Ureter (tissue), 1 donor: ENCODE data around the gene KLHL30. TPM values are rescaled to one million over a fixed set of nuclear protein-coding genes. Genes with fewer than 3 reads are reported as not detected.

Source experiments
- DNase-seq: peaks from one replicate; pipeline ENCODE4 v3.0.0-alpha.2; 2020; ENCODE audit warnings: low spot score
- total RNA-seq: library from RNA; stranded (reverse); gene quantifications from one replicate; pipeline ENCODE4 v1.2.4, GENCODE V29; 2023
- donor health status: DM: yes; HTN: yes; CAD: no.

The KLHL30 gene
- total RNA-seq, 1 donor from 2014 or later = 2.2 TPM

DNA sequence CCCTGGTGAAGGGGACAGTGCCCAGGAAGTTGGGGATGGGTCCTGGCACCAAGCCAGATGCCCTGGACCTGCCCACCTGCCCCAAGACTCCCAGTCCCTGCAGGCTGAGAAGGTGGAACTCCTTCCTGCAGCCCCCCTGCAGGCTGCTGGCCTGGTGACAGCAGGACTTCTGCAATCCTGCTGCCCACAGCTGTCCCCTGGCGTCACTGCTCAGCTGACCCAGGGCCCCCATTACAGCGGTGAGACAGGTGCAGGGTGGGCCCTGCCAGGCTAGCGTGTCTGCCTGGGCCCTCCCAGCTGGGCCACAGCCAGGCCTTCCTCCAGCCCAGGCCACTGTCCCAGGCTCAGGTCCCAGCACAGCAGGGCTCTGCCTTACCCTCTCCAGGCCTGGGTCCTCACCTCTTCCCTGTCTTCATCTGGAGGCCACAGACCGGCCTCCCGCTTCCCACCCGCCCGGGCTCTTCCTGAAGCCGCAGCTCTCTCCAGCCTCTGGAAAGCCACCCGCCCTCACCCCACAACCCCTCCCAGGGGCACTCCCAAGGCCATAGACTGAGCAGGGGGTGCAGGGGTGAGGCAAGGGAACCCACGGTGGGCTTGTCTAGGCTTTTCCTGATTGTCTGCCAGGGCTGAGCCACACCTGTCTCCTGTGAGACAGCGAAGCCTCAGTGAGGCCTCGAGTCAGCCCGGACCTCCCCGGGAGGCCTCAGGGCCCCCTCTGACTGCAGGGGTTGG lies 11.5 kb downstream of the KLHL30 start:
- no peak for DNase-seq

DNA sequence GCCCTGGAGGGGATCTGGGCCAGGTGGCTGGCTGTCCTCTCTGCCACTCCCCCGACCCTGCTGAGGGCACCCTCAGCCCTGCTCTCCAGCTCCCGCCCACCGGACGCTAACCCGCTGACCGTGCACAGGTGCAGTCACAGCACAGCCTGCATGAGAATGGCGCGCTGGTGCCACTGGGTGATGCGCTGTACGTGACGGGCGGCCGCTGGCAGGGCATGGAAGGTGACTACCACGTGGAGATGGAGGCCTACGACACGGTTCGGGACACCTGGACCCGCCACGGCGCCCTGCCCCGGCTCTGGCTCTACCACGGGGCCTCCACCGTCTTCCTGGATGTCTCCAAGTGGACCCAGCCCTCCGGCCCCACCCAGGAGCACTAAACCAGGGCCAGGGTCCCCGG lies 12.2 kb downstream of the KLHL30 start:
- DNase-seq = no peak

DNA sequence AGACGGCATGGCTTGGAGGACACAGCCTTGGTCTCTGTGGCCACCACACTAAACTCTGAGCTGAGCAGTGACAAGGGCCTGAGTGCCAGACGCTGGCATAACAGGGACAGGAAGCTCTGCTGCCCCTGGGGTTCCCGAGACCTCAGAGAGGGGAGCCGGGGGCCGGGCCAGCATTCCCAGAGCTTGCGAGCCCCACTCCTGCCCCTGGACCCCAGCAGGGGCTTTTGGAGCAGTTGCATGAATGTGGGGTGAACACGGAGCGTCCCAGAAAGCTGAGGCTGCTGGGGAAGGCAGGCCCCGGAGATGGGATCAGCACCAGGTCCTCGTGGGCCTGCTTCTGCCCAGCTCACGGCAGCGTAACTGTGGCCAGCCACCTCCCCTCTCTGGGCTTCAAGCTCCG lies 12.7 kb downstream of the KLHL30 start:
- no peak for DNase-seq

DNA sequence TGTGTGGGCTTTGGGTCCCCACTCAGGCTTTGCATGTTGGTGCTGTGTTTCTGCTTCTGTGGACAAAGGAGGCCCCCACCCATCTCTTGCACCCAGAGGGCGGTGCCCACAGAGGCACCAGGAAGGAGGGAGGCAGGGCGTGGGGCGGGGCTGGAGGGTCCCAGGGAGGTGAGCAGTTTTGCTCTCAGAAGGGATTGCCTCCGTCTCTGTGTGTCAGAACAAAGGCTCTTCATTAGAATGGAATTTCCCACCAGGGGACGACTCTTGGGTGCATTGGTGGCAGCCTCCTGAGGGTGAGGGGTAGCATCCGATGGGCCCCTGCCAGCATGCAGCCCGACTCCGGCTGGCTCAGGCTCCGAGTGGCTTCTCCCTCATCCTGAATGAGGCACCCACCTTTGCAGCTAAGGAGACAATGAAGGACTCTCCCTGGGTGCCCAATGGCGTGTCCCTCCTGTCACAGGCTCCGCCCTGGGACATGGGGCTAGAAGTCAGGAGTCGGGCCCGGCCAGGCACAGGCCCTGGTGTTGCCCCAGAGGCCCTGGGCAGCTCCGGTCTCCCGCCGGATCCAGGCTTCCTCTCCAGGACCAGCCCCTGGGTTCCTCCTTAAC lies 13.3 kb downstream of the KLHL30 start:
- no peak for DNase-seq

DNA sequence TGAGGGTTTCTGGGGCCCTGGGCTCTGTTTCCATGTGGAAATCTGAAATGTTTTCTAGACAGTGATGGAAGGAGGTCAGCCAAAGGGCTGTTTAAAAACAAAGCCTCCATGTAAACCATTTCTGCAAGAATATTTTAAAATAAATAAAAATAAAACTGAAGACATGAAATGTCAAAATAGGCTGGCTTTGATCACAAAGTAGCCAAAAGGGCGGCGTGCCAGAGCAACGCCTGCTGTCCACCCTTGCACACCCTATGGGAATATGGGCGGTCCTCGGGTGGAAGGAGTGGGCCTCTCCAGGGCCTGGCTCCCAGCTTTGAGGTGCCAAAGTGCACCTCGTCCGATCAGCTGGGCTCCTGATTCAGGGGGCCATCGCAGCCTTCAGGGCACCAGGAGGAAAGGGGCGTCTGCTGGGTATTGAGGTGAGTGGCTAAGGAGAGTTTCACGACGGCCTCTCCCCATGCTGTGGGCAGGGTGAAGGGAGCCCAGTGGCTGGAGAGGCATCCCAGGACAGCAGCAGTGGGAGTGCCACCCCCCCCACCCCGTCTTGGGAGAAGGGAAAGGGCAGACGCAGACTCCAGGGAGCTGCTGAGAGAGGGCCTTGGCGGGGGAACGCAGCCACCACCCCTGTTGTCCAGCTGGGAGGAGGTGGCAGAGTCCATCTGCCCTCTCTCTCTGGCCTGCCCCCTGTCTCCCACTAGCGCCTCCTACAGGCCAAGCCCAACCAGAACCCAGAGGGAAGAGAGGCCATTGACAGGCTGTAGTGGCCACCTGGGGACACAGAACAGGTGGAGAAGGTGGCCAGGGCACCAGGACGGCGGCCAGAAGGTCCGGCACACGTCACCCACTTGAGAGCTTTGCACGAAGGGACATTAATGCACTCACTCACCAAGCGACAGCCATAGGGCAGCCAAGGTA lies 14.6 kb downstream of the KLHL30 start:
- no peak for DNase-seq

DNA sequence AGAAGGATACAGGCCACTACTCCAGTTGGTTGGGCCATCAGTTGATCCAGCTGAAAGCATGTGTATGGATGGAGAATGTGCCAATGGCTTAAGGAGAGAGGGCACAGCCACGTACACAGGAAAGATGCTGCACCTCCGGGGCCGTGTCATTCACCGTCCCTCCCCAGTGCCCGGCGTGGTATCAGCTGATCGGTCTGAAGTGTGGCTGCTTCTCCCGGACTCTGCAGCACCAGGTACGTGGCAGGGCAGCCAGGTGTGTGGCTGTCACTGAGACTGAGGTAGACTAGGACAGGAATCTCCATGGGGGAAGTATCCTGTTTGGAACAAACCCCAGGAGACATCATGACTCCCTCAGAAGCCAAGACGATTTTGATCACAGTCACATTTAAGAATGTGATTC lies 16.1 kb downstream of the KLHL30 start:
- DNase-seq = no peak

DNA sequence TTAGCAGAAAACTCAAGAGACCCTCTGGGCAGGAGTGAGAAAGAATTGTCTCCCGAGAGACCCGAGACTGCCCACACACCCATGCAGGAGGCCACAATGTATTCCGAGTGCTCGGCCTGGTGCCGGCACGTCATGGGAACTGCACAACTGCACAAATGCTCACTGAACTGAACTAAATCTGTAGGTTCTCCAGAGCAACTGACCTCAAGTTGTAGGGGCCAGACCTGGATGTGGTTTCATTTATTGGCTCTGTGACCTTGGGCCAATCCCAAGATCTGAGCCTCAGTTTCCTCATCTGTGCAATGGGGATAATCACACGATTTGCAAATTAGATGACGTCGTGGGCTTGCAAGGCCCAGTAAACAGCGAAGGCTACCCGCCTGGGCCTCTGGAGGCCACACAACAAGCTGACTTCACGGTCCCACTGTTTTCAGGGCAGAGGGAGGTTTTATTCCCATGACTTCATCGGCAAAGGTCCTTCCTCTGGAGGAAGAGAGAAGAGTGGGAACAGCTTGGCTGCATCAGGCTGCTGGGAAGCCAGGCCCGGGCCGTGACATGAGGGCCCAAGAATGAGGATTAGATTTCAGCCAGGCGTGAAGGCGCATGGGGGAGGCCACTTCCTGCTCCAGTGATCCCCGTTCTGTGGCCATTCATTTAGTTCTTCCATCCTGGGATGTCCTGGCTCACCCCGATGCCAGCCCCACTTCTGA lies 16.7 kb downstream of the KLHL30 start:
- DNase-seq = no peak

DNA sequence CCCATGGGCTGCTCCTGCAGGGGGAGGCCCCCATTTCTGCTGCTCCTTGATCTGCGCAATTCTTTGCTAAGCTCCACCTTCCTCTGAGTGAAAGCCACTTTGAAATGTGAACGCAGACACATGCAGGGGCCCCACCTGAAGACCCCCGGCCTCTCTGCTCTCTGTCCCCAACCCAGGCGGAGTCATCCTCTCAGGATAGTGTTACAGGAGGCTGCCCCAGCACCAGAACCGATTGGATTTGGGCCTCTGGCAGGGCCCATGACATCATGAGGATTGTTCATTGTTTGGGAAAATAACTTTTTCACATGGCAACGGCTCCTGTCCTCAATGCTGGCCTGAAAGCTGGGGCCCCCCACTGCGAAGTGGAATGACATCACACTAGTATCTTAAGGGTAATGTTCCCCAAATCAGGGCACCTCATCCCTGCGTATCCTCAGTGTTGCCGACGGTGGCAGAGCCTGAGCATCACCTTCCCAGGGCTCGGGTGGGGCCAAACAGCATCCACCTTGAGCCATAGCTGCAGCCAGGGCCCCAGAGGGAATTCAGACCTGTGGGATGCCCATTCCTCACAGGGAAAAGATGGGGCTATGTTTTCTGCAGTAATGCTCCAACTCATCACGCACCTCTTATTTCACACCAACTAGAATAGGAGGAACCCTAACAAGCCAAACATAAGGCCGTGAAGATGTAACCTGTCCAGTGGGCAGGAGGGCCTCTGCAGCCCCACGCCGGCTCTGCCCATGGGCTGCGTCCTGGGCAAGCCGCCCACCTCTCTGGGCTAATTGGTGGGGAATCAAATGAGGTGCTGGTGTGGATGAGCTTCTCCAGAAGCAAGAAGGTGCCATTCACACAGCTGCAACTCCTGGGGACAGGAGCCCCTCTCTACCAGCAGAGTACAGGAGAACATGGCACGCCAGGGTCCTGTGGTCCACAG lies 17.6 kb downstream of the KLHL30 start:
- DNase-seq = no peak

DNA sequence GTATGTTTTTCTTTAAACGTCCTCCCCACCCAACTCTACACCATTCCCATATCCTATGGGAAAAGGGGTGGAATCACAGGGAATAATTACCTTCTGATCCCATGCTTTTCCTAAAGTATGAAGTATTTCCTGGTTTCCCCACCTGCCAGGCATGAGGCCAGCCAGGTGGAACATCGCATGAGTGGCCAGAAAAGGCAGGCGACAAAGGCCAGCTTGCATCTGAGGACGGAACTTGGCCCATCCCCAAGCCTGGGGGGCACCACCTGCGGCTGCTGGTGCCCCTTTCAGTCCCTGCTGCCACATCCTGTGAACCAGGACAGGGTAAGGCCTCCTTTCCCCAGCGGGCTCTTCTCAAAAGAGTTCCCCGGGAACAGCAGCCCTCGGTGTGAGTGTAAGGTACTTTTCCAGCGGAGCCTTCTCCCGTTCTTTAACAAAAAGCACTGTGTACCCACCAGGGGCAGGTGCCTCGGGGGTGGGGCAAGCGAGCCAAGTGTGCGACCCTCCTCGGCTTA lies 19.1 kb downstream of the KLHL30 start:
- DNase-seq = no peak

DNA sequence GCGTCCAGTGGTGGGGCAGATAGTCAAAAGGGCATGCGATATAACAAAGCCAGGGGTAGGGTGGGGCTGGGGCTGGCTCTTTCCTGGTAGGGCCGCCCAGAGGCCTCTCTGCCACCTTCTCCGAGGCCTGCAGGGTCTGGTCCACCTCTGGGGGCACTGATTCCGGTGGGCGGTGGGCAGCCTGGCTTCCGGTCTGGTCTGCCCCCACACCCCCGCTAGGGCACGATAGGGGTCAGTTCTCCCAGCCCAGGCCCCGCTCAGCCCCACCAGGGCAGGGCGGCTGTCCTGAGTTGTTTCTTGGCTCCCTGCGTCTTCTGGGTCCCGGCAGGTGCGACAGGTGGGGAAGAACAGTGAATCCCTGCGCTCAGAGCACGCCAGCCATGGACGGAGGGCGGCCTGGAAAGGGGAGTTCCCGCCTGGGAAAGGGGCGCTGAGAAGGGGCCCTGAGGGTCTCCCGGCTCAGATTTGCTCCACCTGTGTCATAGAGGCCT lies 19.6 kb downstream of the KLHL30 start:
- no peak for DNase-seq

DNA sequence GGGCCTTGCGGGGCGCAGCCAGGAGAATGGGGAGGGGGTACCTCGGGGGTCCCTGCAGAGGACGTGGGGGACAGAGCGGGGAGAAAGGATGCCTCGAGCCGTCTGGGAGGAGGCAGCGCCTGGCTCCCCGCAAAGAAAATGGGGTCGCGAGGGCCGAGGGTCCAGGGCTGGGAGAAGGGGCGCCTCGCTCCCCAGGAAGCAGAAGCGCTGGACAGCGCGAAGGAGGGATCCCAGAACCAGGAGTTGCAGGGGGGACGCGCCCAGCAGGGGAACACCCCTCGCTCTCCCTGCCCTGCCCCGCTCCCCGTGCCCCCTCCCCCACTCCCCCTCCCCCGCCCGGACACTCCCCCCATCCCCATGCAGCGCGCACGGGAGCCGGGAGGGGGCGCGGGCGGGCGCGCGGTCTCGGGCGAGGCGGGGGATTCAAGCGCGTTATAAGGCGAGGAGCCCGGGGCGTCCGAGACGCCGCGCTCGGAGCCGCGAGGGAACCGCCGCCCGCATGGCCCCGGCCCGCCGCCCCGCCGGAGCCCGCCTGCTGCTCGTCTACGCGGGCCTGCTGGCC lies 20.1 kb downstream of the KLHL30 start, which contains the start of gene ERFE:
ERFE (plus strand) TSS at position 462 of the 562 bp plus-strand sequence; CDS start at position 500, 38 bp downstream.
- DNase-seq = no peak

DNA sequence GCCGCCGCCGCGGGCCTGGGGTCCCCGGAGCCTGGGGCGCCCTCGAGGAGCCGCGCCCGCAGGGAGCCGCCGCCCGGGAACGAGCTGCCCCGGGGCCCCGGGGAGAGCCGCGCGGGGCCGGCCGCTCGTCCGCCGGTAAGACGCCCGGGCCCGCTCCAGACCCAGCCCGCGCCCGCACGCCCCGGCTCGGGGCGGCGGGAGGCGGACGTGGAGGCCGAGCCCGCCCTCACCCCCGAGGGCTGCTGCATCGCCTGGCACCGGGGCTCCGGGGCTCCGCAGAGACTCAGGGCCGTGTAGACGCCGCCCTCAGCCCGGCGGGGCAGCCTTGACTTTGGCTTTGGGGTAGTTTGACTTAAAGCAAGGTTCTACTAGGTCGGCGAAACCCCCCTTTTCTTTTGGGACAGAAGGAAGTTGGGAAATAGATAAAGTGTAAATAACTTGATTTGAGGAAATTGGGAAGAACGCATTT lies 20.6 kb downstream of the KLHL30 start:
- DNase-seq = no peak

DNA sequence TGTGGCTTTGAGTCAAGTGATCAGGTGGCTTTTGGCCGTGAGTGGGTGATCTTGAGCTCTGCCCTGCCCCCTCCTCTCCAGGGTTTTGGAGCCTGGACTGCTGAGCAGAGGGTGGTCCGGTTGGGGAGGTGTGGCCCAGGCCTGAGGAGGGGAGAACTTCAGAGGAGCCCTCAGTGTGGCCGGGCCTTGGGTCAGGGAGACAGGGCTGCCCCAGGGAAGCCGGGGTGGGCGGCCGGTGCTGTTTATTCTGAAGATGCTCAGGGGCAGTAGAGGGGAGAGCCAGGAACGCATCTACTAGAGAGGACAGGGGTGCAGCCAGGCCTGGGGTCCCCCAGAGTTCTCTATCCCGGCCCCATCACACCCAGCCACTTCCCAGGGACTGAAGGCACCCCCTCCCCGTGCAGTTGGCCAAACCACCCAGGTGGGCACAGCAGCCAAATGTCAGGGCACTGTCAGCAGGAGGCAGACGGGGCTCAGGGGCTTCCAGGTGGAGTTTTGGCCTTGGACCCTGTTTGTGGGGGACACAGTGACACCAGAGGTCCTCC lies 21.3 kb downstream of the KLHL30 start:
- no peak for DNase-seq

DNA sequence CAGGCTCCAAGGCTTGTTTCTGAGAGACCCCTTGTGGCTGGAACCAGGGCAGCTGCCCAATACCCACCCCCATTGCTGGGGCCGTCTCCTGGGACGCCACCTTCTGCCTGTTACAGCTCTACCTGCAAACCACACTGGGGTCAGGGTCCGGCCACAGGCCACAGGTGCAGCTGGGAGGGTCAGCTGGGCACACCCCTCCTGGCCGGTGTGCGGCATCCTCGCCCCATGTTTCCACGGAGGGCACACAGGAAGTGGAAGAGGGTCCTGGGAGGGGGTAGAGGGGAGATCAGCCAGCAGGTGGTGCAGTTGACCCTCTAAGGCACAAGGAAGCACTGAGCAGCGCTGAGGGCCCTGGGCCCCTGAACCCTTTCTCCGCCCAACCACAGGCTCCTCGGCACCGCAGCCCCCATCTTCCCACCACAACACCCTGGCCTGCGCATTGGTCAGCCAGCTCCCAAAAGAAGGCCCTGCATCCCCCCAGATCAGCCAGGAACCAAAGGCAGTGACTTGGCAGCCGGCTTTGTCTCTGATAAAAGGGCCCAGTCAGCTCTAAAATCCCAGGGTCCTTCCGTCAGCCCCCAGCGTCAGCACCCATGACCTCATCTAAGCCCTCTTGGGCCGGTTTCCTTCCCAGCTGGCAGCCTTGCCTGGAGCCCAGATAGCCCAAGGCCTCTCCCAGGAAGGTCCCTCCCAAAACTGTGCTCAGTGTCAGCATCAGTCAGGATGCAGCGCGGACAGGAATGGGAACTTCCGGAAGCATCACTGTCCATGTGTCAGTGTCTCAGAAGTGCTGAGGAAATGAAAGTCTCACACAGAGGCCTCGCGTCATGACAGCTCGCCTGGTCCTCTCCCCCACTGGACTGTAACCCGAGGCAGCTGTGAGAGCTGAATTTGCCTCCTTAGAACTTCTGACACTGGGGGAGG lies 22.0 kb downstream of the KLHL30 start:
- no peak for DNase-seq

DNA sequence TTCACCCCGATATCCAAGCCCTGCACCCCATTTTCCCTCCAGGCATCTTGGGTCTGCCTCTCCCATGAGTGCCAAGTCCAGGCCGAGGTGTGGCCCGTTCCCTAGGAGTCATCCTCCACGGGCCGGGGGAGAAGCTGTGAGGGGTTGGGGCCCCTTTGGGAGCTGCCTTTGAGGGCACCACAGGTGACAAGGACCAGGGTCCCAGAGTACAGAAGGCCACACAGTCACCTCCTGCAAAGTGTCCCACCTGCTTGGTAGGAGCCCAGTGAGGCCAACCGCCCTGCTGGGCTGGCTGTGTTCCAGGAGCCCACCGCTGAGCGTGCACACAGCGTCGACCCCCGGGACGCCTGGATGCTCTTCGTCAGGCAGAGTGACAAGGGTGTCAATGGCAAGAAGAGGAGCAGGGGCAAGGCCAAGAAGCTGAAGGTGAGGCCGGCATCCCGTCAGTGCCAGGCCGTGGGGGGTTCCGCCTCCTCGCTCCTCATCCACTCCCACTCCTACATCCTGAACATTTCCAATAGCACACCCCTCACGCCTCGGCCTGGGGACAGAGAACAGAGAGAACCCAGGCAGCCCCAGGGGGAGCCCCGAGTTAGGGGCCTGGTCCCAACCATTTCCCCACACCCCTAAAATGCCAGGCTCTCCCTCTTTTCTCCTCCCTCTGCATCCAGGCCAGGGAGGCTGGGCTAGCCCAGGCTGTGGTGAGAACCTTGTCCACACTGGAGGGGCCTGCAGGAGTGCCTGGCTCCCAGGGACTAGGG lies 23.0 kb downstream of the KLHL30 start:
- DNase-seq = no peak

DNA sequence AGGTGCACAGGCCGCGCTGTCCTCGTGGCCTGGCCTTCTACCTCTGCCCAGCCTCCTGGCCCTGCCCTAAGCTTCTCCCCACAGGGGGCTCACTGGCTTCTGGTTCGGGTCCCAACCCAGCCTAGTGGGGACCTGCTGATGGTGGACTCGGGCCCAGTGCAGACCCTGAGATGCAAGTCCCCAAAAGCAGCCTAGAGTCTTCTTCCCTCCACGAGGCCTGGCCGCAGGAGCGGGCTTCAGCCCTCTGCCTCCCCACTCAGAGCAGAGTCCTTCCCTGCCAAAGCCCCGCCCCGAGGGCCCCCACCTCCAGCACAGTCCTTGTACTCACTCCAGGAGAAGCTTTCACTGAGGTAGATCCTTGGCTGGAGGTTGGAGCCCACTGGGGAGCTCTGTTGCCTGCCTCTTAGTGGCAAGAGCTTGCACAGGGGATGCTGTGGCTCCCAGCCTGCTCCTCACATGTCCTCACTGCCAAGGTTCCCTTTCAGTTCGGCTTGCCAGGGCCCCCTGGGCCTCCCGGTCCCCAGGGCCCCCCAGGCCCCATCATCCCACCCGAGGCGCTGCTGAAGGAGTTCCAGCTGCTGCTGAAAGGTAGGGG lies 23.9 kb downstream of the KLHL30 start:
- no peak for DNase-seq

DNA sequence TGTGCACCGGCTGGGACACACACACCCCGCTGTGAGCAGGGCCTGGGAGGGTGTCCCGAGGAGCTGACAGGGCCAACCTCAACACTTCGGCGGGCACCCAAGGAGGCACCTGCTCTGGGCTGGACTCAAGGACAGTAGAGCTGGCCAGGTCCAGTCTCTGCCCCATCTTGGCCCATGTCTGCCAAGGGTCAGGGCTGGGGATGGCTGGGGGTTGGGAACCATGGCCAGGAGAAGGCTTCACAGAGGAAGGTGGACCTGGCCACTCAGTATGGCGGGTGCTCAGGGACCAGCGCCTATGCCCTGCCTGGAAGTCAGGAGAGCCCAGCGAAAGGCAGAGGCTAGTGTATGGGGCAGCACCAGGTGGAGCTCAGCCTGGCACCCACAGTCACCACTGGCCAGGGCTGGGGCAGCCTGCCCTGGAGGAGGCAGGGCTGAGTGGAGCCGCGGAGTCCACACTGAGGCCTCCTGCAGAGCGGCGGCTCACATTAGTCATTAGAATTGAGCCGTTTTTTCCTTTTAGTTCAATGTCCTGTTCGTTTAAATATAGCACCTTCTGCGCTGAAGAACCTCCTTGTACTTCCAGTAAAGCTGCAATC lies 24.5 kb downstream of the KLHL30 start:
- DNase-seq = no peak
